ENCODE results near the gene COPS7A.

- peak in 1 of 2 donors; percentile 16 for TF ChIP-seq POLR2AphosphoS5 (IDR thresholded peaks at IDR 0.05)
- no peak for TF ChIP-seq CTCF (IDR thresholded peaks at IDR 0.05)
Observed at GRCh38 chr12:6778217-6778573, 54.3 kb downstream of the COPS7A start.
